HUES6 (cell line): Measurements from ENCODE around the gene SRP19.
"Not testable (repeated sequence)": the region's sequence is repeated elsewhere in the genome, so short reads cannot be mapped to it uniquely, and the experiment has no call there.

ENCODE experiments used
- H3K27ac ChIP-seq: 2 replicates; pipeline ENCODE4 v1.7.0; 2013; ENCODE audit warnings: low read depth, mild to moderate bottlenecking, low read length, inconsistent platforms
- H3K27me3 ChIP-seq: 2 replicates; pipeline ENCODE4 v1.6.1; 2013; ENCODE audit warnings: low read length; ENCODE audit not compliant: control insufficient read depth, insufficient read depth
- H3K36me3 ChIP-seq: 2 replicates; pipeline ENCODE4 v1.6.1; 2013; ENCODE audit warnings: low read length; ENCODE audit not compliant: control insufficient read depth, insufficient read depth
- H3K4me1 ChIP-seq: 2 replicates; pipeline ENCODE4 v1.6.1; 2013; ENCODE audit warnings: low read length; ENCODE audit not compliant: control insufficient read depth, insufficient read depth
- H3K4me3 ChIP-seq: 2 replicates; pipeline ENCODE4 v1.5.1; 2013; ENCODE audit warnings: low read depth, low read length
- H3K9ac ChIP-seq: one replicate; pipeline ENCODE4 v1.6.1; 2013; ENCODE audit warnings: mild to moderate bottlenecking, low read length
- H3K9me3 ChIP-seq: 2 replicates; pipeline ENCODE4 v1.6.1; 2013; ENCODE audit warnings: low read depth, low read length; ENCODE audit not compliant: control insufficient read depth, insufficient read depth

Gene SRP19

GRCh38 chr5:112892776-112893175 is 31.7 kb downstream of the SRP19 start:
- no peak overlapping the region for H3K4me3 ChIP-seq
- no peaks in the 10 kb centered on the region for H3K9me3 ChIP-seq
- no peak overlapping the region for H3K9ac ChIP-seq
- no peaks in the 10 kb centered on the region for H3K27me3 ChIP-seq
- no peaks in the 10 kb centered on the region for H3K4me1 ChIP-seq
- no peak overlapping the region for H3K27ac ChIP-seq
- peaks cover 34% of the 10 kb centered on the region for H3K36me3 ChIP-seq

- H3K4me1 ChIP-seq = no peaks in the 10 kb centered on the region
- peaks cover 47% of the 10 kb centered on the region for H3K36me3 ChIP-seq
- no peaks in the 10 kb centered on the region for H3K9me3 ChIP-seq
- no peak overlapping the region for H3K9ac ChIP-seq
- no peaks in the 10 kb centered on the region for H3K27me3 ChIP-seq
- no peak overlapping the region for H3K27ac ChIP-seq
- H3K4me3 ChIP-seq = no peak overlapping the region
Measured at GRCh38 chr5:112895682-112896081, 34.6 kb downstream of the SRP19 start.

GRCh38 chr5:112902561-112902960 is 41.5 kb downstream of the SRP19 start:
- H3K9ac ChIP-seq = no peak overlapping the region
- no peak overlapping the region for H3K4me3 ChIP-seq
- no peaks in the 10 kb centered on the region for H3K9me3 ChIP-seq
- H3K27ac ChIP-seq = no peak overlapping the region
- H3K36me3 ChIP-seq = peaks cover 47% of the 10 kb centered on the region
- no peaks in the 10 kb centered on the region for H3K27me3 ChIP-seq
- H3K4me1 ChIP-seq = no peaks in the 10 kb centered on the region

- not testable (repeated sequence) for H3K4me3 ChIP-seq, H3K4me1 ChIP-seq, H3K27me3 ChIP-seq, H3K9me3 ChIP-seq, H3K9ac ChIP-seq, H3K27ac ChIP-seq
- H3K36me3 ChIP-seq = peaks cover 33% of the 10 kb centered on the region
Measured at GRCh38 chr5:112904996-112905395, 43.9 kb downstream of the SRP19 start.

- Histone ChIP-seq H3K4me1 (no peaks in the 10 kb centered on the region), H3K27ac (no peak overlapping the region), H3K27me3 (no peaks in the 10 kb centered on the region), H3K9me3 (no peaks in the 10 kb centered on the region), H3K36me3 (peaks cover 34% of the 10 kb centered on the region), H3K4me3 (no peak overlapping the region), H3K9ac (no peak overlapping the region)
Measured at GRCh38 chr5:112906637-112907036, 45.5 kb downstream of the SRP19 start.

- peaks cover 32% of the 10 kb centered on the region for H3K36me3 ChIP-seq
Measured at GRCh38 chr5:112907166-112907631, 46.1 kb downstream of the SRP19 start.

GRCh38 chr5:112908854-112909253 is 47.8 kb downstream of the SRP19 start:
- H3K36me3 ChIP-seq = peaks cover 31% of the 10 kb centered on the region

More at GRCh38 chr5:112907166-112907631, 46.1 kb downstream of the SRP19 start:
- no peak overlapping the region for H3K4me3 ChIP-seq
- no peak overlapping the region for H3K9ac ChIP-seq
- no peaks in the 10 kb centered on the region for H3K9me3 ChIP-seq
- no peaks in the 10 kb centered on the region for H3K27me3 ChIP-seq
- H3K4me1 ChIP-seq = no peaks in the 10 kb centered on the region
- no peak overlapping the region for H3K27ac ChIP-seq

GRCh38 chr5:112910529-112910928 is 49.4 kb downstream of the SRP19 start:
- H3K9ac ChIP-seq = no peak overlapping the region
- peaks cover 36% of the 10 kb centered on the region for H3K36me3 ChIP-seq
- no peaks in the 10 kb centered on the region for H3K9me3 ChIP-seq
- H3K27me3 ChIP-seq = no peaks in the 10 kb centered on the region
- no peaks in the 10 kb centered on the region for H3K4me1 ChIP-seq
- no peak overlapping the region for H3K4me3 ChIP-seq
- no peak overlapping the region for H3K27ac ChIP-seq

More at GRCh38 chr5:112908854-112909253, 47.8 kb downstream of the SRP19 start:
- Histone ChIP-seq H3K9ac (no peak overlapping the region), H3K27ac (no peak overlapping the region), H3K4me3 (no peak overlapping the region), H3K9me3 (no peaks in the 10 kb centered on the region), H3K27me3 (no peaks in the 10 kb centered on the region), H3K4me1 (no peaks in the 10 kb centered on the region)

- H3K4me3 ChIP-seq = no peak overlapping the region
- no peaks in the 10 kb centered on the region for H3K9me3 ChIP-seq
- no peaks in the 10 kb centered on the region for H3K27me3 ChIP-seq
- no peak overlapping the region for H3K9ac ChIP-seq
- H3K36me3 ChIP-seq = peaks cover 54% of the 10 kb centered on the region
- no peaks in the 10 kb centered on the region for H3K4me1 ChIP-seq
- no peak overlapping the region for H3K27ac ChIP-seq
Measured at GRCh38 chr5:112914584-112914983, 53.5 kb downstream of the SRP19 start.

- no peaks in the 10 kb centered on the region for H3K4me1 ChIP-seq
- no peak overlapping the region for H3K27ac ChIP-seq
- no peak overlapping the region for H3K9ac ChIP-seq
- H3K9me3 ChIP-seq = no peaks in the 10 kb centered on the region
- no peak overlapping the region for H3K4me3 ChIP-seq
- peaks cover 46% of the 10 kb centered on the region for H3K36me3 ChIP-seq
- no peaks in the 10 kb centered on the region for H3K27me3 ChIP-seq
Measured at GRCh38 chr5:112915831-112916230, 54.7 kb downstream of the SRP19 start.

GRCh38 chr5:112917453-112917995 is 56.4 kb downstream of the SRP19 start:
- Histone ChIP-seq H3K4me1 (no peaks in the 10 kb centered on the region), H3K27ac (no peak overlapping the region), H3K9ac (no peak overlapping the region), H3K9me3 (no peaks in the 10 kb centered on the region), H3K36me3 (peaks cover 45% of the 10 kb centered on the region), H3K4me3 (no peak overlapping the region), H3K27me3 (0 out of 2 replicates have a peak, but pooled peaks cover 1% of the 10 kb centered on the region)
